Activated CD8-positive, alpha-beta memory T cell treated with anti-CD3 and anti-CD28 coated beads for 48 hours (primary cell): ENCODE results near the gene SFR1.

Experiments used
- DNase-seq, 3 experiments: peaks; one replicate each; pipeline ENCODE4 v3.0.0-alpha.2; 2020; ENCODE audit warnings: low read depth in 2 of 3, low spot score in 2 of 3

SFR1 gene, protein sequence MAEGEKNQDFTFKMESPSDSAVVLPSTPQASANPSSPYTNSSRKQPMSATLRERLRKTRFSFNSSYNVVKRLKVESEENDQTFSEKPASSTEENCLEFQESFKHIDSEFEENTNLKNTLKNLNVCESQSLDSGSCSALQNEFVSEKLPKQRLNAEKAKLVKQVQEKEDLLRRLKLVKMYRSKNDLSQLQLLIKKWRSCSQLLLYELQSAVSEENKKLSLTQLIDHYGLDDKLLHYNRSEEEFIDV

DNA sequence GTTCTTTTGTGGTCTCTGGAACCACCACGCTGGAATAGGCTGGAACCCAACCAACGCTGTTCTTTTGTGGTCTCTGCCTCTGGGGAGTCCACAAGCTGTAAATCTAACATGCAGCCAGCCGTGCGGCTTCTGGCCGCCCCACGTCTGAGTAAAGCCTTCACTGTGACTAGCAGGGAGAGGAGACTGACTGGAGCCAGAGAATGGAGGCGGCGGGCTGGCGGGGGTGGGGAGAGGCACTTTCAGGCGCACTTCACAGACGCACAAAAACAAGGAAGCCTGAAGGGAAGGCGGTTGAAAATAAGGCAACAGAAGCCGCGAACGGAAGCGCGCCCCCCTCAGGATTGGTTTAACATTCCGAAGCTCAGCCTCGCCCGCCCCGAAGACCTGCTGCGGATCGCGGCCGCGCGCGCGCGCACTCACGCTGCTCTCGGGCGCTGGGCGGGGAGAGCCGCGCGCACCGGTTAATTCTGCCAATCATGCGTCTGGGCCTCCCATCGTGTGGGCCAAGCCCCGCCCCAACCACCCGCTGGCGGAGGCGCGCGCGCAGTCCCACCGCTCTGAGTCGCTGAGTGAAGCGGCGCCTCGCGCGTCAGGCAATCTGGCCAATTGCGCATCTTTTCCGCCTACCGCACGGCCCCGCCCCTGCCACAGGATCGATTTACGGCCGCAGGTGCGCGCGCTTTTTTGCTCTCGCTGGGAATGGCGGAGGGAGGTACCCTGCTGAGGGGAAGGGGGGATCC is at the start of gene SFR1:
Gene SFR1, plus strand, starts transcription at position 687 of the 740 bp plus-strand sequence. Its CDS starts 13 bp downstream, at position 700.
- peak; percentile 86 to 99 (median 96) for DNase-seq

DNA sequence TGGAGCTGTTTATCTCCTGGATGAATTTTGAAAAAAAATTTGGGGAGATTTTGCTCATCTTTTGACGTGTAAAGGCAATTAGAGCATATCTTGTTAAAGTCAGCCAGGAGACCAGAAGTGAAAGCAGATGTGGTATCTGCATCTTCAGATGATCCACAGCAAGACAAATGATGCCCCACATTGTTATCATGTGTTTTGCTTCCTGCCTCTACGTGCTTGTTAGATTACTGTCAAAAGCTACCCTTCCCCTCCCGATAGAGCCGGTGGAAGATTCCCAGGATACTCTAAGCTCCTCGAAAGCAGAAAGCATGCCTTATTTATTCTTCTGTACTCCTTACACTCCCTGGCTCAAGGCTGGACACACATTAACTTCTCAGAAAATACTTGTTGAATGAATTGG is 49.2 kb upstream of the SFR1 start:
- no peak for DNase-seq

DNA sequence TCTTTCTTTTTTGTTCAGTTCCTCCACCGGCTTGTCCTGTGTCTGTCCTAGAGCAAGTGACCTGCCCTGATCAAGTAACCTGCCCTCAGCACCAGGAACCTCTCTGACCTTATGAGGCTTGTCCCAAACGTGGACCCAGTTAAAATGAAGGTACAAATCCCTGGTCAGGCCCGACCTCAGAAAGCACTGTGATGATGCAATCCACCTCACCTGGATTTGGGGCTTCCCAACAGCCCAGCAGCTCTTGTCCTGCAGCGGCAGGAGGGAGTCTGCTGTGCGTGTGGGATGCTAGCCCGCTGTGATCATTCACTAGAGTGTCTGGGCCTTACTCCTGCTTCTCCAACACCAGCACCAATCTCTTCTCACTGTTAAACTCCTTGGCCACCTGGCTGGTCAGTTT is 47.5 kb upstream of the SFR1 start:
- DNase-seq = no peak

DNA sequence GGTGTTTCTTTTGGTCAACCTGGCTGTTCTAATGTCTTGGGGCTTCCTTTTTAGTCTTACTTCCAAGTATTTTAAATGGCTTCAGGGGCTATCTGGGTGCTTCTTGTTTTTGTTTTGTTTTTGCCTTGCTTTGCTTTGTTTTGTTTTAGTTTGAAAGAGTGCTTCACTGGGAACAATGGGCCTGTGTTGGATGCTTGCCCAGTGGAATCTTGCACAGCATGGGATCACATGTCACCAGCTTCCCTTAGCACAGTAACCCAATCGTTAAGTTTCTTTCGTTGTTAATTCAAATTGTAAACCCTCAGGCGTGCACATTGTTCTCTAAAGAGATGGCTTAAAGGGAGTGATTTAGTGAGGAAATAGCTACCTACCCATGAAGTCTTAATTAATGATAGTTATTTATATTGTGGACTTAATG is 45.2 kb upstream of the SFR1 start:
- DNase-seq = no peak

DNA sequence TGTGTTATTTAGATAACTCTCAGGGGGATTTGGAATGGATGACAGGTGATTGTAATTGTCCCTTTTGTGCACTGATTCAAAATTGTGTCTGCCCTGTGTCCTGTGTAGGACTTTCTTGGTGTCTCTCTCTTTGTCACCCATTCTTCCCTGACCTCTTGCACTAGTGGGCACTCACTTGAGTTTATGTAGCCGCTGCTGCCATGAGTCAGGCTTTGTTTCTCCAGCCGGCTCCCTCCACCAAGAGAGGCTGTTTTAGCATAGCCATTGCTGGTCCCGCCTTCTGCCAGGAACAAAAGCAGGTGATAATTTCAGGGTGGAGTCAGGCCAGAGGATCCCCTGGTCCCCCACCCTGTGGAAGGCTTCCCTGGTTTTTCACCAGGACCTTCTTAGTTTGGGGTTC is 44.7 kb upstream of the SFR1 start:
- DNase-seq = no peak

DNA sequence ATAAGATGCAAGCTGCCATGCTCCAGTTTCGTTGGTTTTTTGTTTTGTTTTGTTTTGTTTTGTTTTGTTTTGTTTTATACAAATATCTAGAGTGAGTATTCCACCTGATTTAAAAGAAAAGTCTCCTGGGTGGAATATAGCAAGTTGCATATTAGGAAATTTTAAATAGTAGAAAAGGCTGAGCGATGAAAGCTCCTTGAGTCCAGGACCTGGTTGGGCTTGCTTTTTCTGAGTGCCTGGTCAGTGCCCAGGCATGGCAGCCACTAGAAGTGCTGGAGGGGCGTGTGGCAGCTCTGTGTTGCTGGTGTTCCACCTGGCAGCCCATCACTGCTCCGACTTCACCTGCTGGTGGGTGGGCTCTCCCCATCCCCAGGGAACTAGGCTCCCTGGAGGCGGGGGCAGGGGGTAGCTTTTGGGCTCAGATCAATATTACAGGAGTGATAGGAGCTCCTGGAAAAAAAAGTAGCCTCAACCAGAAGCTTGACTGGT is 44.3 kb upstream of the SFR1 start:
- DNase-seq = no peak

DNA sequence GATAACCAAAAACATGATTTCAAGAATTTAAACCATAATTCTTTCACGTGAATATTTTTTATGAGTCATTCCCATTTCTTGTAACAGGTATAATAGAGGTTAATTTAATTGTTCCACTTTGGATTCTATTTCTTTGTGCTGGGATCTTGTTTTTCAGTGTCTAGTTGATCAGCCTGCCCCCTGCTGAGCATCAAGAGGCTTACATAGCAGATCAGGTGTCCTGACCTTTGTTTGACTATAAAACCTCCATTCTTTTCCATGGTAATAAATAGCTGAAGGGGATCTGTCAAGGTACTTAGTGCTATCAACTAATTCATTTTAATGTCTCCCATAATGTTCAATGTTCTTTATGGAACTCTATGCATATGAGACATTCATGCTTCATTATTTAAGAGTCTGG is 41.2 kb upstream of the SFR1 start:
- no peak for DNase-seq

DNA sequence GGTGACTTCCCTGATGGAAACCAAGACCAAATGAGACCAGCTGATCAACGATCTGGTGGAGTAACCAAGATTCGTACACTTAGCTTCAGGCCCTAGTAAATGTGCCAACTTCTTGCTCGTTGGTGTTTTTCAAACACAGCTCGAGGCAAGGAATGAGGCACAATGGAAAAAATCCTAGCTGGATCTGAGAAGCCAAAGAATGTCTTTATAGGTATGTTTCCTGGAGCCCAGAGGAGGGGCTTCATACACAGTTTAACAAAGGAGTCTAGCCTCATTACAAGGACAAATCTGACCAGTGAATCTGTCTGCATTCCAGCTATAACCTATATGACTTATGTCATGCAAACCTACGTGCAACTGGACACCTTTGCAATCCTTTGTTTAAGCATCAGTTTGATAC is 40.0 kb upstream of the SFR1 start:
- no peak for DNase-seq

DNA sequence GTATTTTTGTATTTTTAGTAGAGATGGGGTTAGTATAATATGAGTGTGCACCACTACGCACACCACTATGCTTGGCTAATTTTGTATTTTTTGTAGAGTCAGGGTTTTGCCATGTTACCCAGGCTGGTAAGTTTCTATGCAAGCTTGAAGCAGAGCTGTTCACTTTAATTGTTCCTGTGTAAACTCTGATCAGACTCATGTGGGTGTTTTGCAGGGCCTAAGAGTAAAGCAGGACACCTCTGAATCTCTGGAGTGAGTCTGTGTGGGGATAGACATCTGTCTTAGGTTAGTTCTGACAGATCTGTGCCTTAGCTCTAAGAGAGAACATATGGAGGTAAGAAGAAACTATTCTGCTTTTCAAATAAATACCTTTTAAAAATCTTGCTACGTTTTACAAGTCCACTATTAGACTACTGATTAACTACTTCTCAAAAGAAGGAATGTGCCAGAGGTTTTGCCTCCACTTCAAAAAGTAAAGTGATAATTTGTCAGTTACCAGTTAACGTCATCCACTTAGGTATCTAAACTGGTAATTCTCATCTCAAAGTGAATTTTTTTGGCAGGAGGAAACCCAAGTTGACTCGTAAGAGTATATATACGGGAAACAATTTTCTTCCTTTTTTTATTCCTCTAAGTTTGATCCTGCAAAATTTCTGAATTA is 37.4 kb upstream of the SFR1 start:
- no peak for DNase-seq

DNA sequence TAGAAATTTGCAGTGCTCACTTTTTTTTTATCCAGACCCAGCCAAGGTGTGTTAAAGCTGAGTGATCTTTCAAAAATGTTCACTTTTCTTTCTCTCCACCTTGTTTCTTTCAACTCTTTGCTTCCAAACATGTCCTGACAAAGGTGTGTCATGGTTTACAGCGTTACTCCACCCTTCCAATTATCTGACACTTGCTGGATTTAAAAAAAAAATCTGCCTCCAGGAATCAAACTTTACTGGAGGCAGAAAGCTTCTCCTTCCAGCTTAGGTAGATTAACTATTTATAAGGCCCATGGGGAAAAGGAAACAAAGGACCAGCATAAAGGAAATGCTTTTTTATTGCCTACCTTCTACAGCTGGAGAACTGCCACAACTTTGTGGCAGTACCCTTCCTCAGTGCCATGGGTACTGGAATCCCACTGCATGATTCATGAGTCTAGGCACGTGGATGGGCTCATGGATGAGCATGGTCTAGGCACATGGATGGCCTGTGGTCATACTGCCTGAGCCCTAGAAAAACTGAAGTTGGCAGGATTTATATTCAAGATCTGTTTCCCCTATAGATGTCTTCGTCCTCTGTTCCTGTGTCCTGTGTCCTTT is 36.1 kb upstream of the SFR1 start, which contains the start of gene COL17A1:
Gene COL17A1, minus strand, starts transcription at position 80 of the 600 bp plus-strand sequence. CDS start 5,207 bp downstream, outside the sequence.
- DNase-seq = no peak

DNA sequence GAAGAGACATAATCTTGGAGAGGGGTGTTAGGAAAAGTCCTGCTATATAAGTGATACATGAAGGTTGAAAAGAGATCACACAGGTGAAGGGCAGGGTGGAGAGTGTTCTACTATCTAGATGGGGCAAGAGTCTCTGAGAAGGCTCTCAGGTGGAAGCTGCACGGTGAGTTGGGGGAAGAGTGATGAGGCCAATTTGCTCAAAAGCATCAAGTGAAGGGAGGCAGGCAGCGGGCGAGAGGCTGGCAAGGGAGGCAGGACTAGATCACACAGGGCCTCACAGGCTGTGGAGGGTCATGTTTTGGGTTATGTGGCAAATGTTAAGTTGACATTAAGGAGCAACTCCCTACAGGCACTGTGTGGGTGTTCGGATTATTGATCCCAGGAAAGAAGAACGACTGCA is 33.7 kb upstream of the SFR1 start:
- DNase-seq = no peak

DNA sequence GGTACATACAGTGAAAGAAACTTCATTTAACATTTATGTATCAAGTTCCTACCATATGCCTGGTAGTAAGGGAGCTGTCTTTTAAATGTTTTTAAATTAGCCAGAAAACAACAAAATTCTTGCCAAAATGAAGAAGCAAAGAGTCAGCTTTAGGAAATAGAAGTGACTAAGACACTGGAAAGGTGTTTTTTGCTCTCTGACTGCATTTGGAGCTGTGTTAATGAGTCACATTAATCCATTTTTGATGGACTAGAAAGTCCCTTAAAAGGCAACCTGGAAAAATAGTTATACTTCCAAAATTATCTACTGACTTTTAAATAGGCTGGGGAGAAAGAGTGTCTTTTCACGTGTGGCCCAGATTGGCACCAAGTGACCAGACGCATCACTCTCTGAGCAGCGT is 32.4 kb upstream of the SFR1 start:
- DNase-seq = no peak

DNA sequence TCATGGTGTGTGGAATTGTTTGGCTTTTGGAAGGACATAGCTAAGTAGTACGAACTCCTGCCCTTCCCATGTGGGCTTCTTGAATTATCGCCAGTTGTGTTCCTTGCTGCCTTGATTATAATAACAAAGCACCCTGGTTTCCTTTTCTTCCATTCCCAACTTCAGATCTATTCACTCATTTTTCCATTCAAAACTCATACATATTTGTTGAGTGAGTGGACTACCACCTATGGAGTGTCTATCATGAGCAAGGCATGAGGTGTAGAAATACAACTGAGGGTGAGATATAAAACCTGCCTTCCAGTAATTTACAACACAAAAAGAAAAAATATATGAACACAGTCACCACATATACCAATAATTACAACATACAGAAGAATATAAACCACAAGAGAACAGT is 31.4 kb upstream of the SFR1 start:
- no peak for DNase-seq

DNA sequence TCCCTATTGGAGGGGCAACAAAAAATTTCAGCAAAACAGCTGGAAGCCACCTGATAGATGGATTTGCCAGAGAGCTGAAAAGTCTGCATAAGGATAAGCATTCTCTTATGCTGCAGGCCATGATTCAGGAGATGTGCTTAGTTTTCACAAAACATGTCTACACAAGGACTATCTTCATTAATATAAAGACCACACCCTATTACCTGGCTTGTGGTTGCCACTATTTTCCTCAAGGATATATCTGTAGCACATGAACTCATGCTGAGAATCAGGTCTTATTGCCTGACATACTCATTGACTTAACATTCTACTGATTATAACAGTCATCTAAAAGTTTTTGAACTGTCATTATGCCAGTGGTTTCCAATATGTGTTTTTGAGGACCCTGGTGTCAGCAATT is 29.2 kb upstream of the SFR1 start:
- DNase-seq = no peak

DNA sequence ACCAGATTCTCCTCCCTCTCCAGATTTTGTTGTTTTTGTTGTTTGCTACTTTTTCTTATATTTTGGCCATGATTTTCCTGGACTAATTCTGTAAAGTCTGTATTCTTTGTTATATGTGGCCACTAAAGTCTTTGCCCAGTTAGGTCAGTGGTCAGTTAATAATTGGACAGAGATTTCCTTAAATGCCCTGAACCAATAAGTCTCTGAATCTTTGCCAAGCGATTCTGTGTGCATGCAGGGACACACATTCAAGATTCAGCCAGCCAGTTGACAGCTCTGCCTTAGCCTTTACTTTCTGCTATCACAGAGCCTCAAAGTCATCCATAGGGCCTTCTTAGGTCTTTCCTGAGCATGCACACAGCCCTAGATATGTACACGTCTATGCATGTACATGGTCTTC is 25.3 kb upstream of the SFR1 start:
- no peak for DNase-seq

DNA sequence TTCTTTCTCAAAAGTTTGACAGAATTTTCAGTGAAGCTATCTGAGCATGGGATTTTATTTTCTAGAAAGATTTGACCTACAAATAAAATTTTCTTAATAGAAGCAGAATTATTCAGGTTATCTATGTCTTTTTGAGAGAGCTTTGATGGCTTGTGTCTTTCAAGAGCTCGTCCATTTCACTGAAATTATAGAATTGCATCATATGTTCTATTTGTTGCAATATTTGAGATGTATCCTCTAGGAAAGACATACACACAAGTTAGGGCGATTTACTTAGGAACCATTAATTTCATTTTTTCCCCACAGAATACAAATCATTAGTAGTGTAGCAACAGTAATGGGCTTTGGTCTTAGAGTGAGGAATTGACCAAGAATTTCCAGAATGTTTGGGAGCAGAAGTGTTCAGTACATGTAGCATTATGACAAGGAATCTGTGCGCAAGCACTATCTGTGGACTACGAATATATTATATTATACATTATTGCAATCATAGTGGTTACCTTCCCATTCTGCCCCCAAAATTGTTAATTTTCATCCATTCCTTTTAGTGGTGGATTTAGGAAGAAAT is 23.5 kb upstream of the SFR1 start:
- no peak for DNase-seq

DNA sequence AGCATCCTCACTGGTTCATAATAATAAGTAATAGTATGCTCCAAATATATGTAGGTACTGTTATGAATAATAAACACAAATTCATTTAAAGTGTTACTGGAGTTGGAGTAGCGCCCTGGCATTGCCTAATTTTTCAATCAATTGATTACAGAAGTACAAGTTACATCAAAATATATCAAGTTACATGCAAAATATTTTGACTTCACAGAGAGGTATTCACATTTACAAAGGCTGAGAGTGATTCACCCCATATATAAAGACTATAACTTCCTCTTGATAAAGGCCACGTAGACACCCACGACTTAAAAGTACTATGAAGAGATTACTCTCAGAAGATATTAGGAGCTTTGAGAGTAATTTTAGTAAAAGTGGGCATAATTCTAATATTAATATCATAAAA is 22.7 kb upstream of the SFR1 start:
- no peak for DNase-seq

DNA sequence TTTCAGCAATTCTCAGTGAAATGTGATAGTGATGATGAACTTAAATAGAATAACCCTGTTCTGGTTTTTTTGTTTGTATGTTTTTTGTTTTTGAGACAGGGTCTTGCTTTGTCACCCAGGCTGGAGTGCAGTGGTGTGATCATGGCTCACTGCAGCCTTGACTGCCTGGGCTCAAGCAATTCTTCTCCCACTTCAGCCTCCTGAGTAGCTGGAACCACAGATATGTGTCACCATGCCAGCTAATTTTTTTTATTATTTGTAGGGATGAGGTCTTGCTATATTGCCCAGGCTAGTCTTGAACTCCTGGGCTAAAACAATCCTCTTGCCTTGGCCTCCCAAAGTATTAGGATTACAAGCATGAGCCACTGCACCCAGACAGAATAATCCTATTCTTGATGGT is 22.0 kb upstream of the SFR1 start:
- no peak for DNase-seq

DNA sequence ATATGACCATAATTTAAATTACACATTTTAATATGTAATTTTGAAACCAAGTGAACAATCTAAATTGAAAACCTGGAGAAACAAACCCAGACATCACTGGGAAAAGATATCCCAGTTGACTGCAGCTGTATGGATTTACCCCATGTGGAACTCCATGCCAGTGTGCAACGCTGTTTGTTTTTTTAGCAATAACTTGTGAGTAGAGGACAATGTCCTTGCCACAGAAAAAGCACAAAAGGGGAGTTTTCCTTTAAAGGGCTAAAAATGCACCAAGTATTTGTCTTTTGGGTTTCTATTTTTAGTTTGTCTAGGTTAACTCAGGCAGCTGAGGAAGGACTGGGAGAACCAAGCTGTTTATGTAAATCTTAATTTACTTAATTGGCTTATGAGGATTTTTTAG is 21.2 kb upstream of the SFR1 start:
- DNase-seq = no peak

DNA sequence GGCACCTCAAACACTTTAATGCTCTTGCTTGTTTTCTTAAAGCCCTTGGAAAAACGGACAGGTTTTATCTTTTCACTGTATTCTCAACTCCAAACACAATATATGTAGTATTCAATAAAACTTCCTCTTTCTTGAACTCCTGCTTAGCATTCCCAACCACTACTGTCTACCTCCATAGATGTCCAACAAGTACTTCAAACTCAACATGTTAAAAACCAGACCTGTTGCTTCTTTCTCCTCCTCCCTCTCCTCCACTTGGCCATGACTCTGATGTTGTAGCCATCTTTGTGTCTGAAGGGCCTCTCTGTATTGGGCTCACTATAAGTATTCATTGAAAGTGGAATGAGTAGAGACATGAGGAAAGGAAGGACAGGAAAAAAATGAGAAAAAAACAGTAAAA is 20.1 kb upstream of the SFR1 start:
- no peak for DNase-seq

DNA sequence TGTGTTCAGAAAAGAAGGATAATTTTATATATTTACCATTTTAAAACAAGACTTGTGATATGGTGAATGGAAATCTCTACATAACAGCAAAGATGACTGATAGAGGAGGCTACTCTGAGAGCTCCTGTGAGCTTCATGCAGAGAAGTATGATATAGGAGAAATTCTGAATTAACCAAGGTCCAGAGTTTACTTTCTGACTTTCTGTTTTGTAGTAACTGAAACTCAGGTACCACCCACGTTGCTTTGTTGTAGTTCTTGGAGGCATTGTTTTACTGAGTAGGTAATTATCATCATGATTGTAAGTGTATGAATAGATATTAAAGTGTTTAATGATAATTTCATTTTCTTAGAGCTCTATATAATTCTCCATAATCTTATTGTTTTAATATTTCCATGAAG is 18.0 kb upstream of the SFR1 start:
- DNase-seq = no peak
